Gastrocnemius medialis (tissue), 4 donors: ENCODE data around the gene NRL.

Experiments used
- CTCF ChIP-seq, 5 experiments: fragments of 450-650 bp in 3 of 5; fragments of 200-600 bp in 2 of 5; sonication (generic) in 2 of 5; IDR thresholded peaks in 4 of 5; conservative IDR thresholded peaks in 1 of 5; 1 replicate in 4 of 5; 2 replicates in 1 of 5; pipeline ENCODE4 v1.5.1; 2016 to 2019; ENCODE audit warnings: antibody characterized with exemption in 5 of 5, mild to moderate bottlenecking in 3 of 5, moderate library complexity in 3 of 5
- POLR2A ChIP-seq, 2 donors: fragments of 450-650 bp; IDR thresholded peaks; one replicate each; pipeline ENCODE4 v1.6.1; 2017; ENCODE audit warnings: antibody characterized with exemption in 2 of 2, mild to moderate bottlenecking in 2 of 2, moderate library complexity in 2 of 2

GRCh38 chr14:24159777-24160498 is 45.2 kb upstream of the NRL start:
- TF ChIP-seq CTCF (IDR thresholded peaks at IDR 0.05 in 4 of 5, conservative IDR thresholded peaks at IDR 0.05 in 1 of 5): no peak
- no peak for TF ChIP-seq POLR2A (IDR thresholded peaks at IDR 0.05)
